GM12872 (cell line): ENCODE measurements around the gene TPSAB1.

Source experiments
- CTCF ChIP-seq: IDR thresholded peaks from 3 replicates; pipeline ENCODE4 v1.5.1; 2011; ENCODE audit warnings: low read depth, mild to moderate bottlenecking, low read length, moderate library complexity; ENCODE audit not compliant: insufficient read depth

TPSAB1 gene

GRCh38 chr16:1218061-1218929 lies 22.2 kb upstream of the TPSAB1 start:
- TF ChIP-seq CTCF, result no peak

- no peak for TF ChIP-seq CTCF
Observed at GRCh38 chr16:1218930-1219611, 21.4 kb upstream of the TPSAB1 start.

- no peak for TF ChIP-seq CTCF
Observed at GRCh38 chr16:1220098-1220728, 20.3 kb upstream of the TPSAB1 start.

- TF ChIP-seq CTCF, result no peak
Observed at GRCh38 chr16:1220841-1221627, 19.5 kb upstream of the TPSAB1 start.

- TF ChIP-seq CTCF, result no peak
Observed at GRCh38 chr16:1221628-1222552, 18.6 kb upstream of the TPSAB1 start.

GRCh38 chr16:1222553-1223354 lies 17.8 kb upstream of the TPSAB1 start:
- no peak for TF ChIP-seq CTCF
